Limb (tissue), 2 donors: Measurements from ENCODE around the gene SCAF1.

Experiments
- DNase-seq, 2 donors: peaks; one replicate each; pipeline ENCODE4 v3.0.0-alpha.2; 2016; ENCODE audit errors: extremely low spot score in 2 of 2

Gene SCAF1

GRCh38 chr19:49643466-49643865, 1.5 kb downstream of the SCAF1 start:
- no peak for DNase-seq

- no peak for DNase-seq
Measured at GRCh38 chr19:49645592-49645991, 3.6 kb downstream of the SCAF1 start.

- no peak for DNase-seq
Measured at GRCh38 chr19:49645995-49646394, 4.0 kb downstream of the SCAF1 start.

GRCh38 chr19:49646586-49646985, 4.6 kb downstream of the SCAF1 start:
- no peak for DNase-seq

DNA sequence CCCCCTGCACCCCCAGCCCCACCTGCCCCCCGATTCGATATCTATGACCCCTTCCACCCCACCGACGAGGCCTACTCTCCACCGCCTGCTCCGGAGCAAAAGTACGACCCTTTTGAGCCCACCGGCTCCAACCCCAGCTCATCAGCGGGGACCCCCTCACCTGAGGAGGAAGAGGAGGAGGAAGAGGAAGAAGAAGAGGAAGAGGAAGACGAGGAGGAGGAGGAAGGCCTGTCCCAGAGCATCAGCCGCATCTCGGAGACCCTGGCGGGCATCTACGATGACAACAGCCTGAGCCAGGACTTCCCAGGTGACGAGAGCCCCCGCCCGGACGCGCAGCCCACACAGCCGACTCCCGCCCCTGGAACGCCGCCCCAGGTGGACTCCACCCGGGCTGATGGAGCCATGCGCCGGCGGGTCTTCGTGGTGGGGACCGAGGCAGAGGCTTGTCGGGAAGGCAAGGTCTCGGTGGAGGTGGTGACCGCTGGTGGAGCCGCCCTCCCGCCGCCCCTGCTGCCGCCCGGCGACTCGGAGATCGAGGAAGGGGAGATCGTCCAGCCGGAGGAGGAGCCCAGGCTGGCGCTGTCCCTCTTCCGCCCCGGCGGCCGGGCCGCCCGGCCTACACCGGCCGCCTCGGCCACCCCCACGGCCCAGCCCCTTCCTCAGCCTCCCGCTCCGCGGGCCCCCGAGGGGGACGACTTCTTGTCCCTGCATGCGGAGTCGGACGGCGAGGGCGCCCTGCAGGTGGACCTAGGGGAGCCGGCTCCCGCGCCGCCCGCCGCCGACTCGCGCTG, 9.2 kb downstream of the SCAF1 start:
- no peak for DNase-seq

DNA sequence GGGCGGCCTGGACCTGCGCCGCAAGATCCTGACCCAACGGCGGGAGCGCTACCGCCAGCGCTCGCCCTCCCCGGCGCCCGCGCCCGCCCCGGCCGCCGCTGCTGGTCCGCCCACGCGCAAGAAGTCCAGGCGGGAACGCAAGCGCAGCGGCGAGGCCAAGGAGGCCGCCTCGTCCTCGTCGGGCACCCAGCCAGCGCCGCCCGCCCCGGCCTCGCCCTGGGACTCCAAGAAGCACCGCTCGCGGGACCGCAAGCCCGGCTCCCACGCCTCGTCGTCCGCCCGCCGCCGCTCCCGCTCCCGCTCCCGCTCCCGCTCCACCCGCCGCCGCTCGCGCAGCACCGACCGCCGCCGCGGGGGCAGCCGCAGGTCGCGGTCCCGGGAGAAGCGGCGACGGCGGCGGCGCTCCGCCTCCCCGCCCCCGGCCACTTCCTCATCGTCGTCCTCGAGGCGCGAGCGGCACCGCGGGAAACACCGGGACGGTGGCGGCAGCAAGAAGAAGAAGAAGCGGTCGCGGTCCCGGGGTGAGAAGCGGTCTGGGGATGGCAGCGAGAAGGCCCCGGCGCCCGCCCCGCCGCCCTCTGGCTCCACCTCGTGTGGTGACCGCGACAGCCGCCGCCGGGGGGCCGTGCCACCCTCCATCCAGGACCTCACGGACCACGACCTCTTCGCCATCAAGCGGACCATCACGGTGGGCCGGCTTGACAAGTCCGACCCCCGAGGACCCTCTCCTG, 10.0 kb downstream of the SCAF1 start:
- DNase-seq = no peak

GRCh38 chr19:49652551-49653465, 10.8 kb downstream of the SCAF1 start:
- DNase-seq = no peak

DNA sequence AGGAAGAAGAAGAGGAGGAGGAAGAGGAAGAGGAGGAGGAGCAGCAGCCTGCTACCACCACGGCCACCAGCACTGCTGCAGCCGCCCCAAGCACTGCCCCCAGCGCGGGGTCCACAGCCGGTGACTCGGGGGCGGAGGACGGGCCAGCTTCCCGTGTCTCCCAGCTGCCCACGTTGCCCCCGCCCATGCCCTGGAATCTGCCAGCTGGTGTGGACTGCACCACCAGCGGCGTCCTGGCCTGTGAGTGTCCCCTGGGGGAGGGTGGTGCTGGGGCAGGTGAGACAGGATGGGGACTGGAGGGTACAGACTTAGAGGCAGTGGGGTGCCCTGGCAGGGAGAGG, 11.4 kb downstream of the SCAF1 start:
- no peak for DNase-seq

- no peak for DNase-seq
Measured at GRCh38 chr19:49654581-49654980, 12.6 kb downstream of the SCAF1 start.

GRCh38 chr19:49655570-49656455, 13.8 kb downstream of the SCAF1 start:
- DNase-seq = no peak

DNA sequence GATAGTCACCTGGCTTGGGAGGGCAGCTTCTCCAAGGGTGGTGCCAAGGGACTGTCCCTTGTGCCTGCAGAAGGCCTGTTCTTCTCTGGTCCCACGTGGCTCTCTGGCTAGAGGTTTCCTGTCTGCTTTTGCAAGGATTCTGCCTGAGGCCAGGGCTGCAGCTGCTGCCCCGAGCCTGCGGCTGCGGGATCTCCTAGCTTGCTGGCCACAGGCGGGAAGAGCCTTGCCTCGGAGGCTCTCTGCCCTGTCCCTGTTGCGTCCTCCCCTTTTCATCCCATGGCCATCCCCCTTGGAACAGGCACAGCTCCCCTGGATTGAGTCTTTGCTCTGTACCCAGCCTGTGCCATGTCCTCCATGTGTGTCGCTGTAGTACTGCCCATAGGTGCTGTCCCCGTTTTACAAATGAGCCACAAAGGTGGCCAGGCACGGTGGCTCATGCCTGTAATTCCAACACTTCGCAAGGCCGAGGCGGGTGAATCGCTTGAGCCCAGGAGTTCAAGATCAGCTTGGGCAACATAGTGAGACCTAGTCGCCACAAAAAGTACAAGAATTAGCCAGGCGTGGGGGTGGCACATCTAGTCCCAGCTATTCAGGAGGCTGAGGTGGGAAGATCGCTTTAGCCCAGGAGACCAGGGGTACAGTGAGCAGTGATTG, 14.6 kb downstream of the SCAF1 start:
- no peak for DNase-seq

GRCh38 chr19:49657493-49658138, 15.6 kb downstream of the SCAF1 start:
- no peak for DNase-seq

DNA sequence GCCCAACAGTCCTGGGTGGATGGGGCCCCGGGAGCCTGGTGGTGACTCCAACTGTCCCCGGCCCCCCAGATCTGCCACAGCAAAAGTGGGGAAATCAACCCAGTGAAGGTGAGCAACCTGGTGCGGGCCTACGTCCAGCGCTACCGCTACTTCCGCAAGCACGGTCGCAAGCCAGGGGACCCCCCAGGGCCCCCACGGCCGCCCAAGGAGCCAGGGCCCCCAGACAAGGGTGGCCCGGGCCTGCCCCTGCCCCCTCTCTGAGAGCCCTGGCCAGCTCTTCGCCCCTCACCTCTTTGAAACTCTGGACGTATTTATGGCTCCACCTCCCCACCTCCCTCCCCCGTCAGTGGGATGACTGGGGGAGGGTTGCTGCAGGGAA, 16.1 kb downstream of the SCAF1 start:
- DNase-seq = no peak

DNA sequence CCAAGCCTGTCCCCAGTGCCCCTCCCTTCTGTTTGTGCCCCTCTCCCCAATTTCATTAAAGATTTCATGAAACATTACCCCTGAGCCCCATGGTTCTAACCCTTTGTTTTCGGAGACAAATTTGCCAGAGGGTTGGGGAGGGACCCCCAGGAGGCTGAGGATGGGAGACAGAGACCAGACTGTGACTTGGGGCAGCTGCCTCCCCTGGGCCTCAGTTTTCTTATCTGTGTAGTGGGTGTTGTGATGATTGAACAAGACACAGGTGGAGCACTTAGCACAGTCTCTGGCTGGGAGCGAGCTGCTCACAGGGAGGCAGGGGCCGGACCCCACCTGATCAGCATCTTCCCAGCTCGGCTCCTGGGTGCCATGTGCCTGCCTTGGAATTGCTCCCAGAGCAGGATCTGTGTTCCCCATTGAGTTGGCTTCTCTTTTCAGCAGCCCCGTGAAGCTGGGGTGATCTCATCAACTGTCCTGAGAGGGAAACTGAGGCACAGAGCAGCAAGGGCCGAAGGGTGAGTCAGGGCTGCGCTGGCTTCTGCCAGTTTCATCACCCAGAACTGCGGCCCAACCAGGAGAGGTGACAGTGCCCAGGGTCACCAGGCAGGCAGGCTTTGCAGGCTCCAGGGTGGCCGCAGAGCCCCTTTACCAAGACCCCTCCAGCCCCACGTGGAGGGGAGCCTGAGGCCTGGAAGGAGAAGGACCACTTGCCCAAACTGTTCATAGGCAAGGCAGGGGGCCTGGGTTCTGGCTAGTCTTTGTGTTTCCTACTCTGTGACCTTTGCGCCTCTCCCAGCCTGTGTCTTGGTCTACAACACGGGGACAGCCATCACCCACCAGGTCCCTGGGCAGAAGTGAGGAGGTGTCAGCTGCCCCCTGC, 16.8 kb downstream of the SCAF1 start:
- no peak for DNase-seq

- DNase-seq = no peak
Measured at GRCh38 chr19:49660338-49660961, 18.4 kb downstream of the SCAF1 start.

GRCh38 chr19:49662011-49662410, 20.0 kb downstream of the SCAF1 start:
- no peak for DNase-seq

- DNase-seq = no peak
Measured at GRCh38 chr19:49663224-49663623, 21.2 kb downstream of the SCAF1 start.

- DNase-seq = peak; percentile 60 to 93
Measured at GRCh38 chr19:49664171-49665035, 22.4 kb downstream of the SCAF1 start.
